HCT116 (cell line): Measurements from ENCODE around the gene ENTPD7. TPM values are rescaled to one million over a fixed set of nuclear protein-coding genes. Genes with fewer than 3 reads are reported as not detected.

Experiments
- ATAC-seq: fragments of 200-7000 bp; cut with Tn5 transposase; 2 replicates; pipeline ENCODE4 v1.9.1; 2020; ENCODE audit warnings: mild to moderate bottlenecking, moderate library complexity
- BruUV-seq: library from RNA; stranded (reverse); fragments of 400-500 nt; replicated peaks from 2 replicates; lab custom pipeline; 2021; lab: Mats Ljungman, UMichigan
- CTCF ChIA-PET: fragments of 300-600 bp; sonication (Branson Sonifier 250); formaldehyde crosslinking; loops from one replicate; lab custom pipeline; 2021; ENCODE audit warnings: antibody characterized with exemption; lab: Charles Lee
- POLR2A ChIA-PET: fragments of 300-600, 350-600 bp; sonication (Branson Sonifier 250); formaldehyde crosslinking; loops from one replicate; lab custom pipeline; 2021; ENCODE audit warnings: antibody characterized with exemption; lab: Charles Lee
- RAD21 ChIA-PET, 2 experiments: fragments of 300-600 bp; sonication (Branson Sonifier 250); formaldehyde crosslinking; loops; one replicate each; lab custom pipeline; 2023; ENCODE audit warnings: low total read pairs in 2 of 2; ENCODE audit not compliant: uncharacterized antibody in 2 of 2, unreplicated experiment in 2 of 2, low non-redundant PET in 1 of 2; lab: Charles Lee
- DNase-seq: peaks from one replicate; pipeline ENCODE4 v3.0.0-alpha.2; 2010; ENCODE audit warnings: low read depth, low spot score
- H2AFZ ChIP-seq: fragments of 200-600 bp; shearing (Covaris generic), sonication (generic); 2 replicates; pipeline ENCODE4 v1.6.1; 2017; ENCODE audit warnings: low read depth, mixed run types, mixed read lengths, antibody characterized with exemption, low read length; ENCODE audit not compliant: poor library complexity, severe bottlenecking
- H3K27ac ChIP-seq: 2 replicates; pipeline ENCODE4 v1.5.1; 2012; ENCODE audit warnings: low read depth, low read length
- H3K27me3 ChIP-seq: fragments of 200-600 bp; sonication (generic); 2 replicates; pipeline ENCODE4 v1.6.1; 2016; ENCODE audit warnings: mixed run types, low read length, mixed read lengths; ENCODE audit not compliant: insufficient read depth
- H3K36me3 ChIP-seq, 2 experiments: fragments of 200-500 bp in 1 of 2; fragments of 200-600 bp in 1 of 2; sonication (Bioruptor generic) in 1 of 2; sonication (generic) in 1 of 2; 2 replicates each; pipeline versions ENCODE4 v1.5.1 to v1.6.1; 2014 to 2016; ENCODE audit warnings: low read length in 2 of 2, inconsistent platforms in 1 of 2, mixed read lengths in 1 of 2, mixed run types in 1 of 2; ENCODE audit not compliant: insufficient read depth in 2 of 2, control insufficient read depth in 1 of 2
- H3K4me1 ChIP-seq, 2 experiments: fragments of 200-600 bp in 1 of 2; sonication (generic) in 1 of 2; 2 replicates each; pipeline versions ENCODE4 v1.5.1 to v1.6.1; 2012 to 2017; ENCODE audit warnings: low read length in 2 of 2, inconsistent platforms in 1 of 2, mild to moderate bottlenecking in 1 of 2, mixed read lengths in 1 of 2, mixed run types in 1 of 2, moderate library complexity in 1 of 2; ENCODE audit not compliant: insufficient read depth in 2 of 2, control insufficient read depth in 1 of 2
- H3K4me2 ChIP-seq: fragments of 200-600 bp; sonication (generic); 2 replicates; pipeline ENCODE4 v1.6.1; 2017; ENCODE audit warnings: mixed run types, low read length, mixed read lengths
- H3K4me3 ChIP-seq, 2 experiments: fragments of 200-600 bp in 1 of 2; sonication (generic) in 1 of 2; replicated peaks in 1 of 2; 2 replicates each; pipeline ENCODE4 v1.5.1; 2011 to 2016; ENCODE audit warnings: low read length in 2 of 2, control low read depth in 1 of 2, low read depth in 1 of 2, mild to moderate bottlenecking in 1 of 2, mixed read lengths in 1 of 2, mixed run types in 1 of 2
- H3K79me2 ChIP-seq: fragments of 200-600 bp; sonication (generic); 2 replicates; pipeline ENCODE4 v1.6.1; 2017; ENCODE audit warnings: mild to moderate bottlenecking, mixed run types, low read length, moderate library complexity, mixed read lengths; ENCODE audit not compliant: insufficient read depth
- H3K9ac ChIP-seq: fragments of 200-600 bp; sonication (generic); 2 replicates; pipeline ENCODE4 v1.6.1; 2016; ENCODE audit warnings: low read length, mixed read lengths
- H3K9me2 ChIP-seq: fragments of 200-600 bp; sonication (generic), shearing (Covaris generic); 2 replicates; pipeline ENCODE4 v1.6.1; 2017; ENCODE audit warnings: mixed run types, mild to moderate bottlenecking, moderate library complexity; ENCODE audit not compliant: insufficient read depth
- H3K9me3 ChIP-seq, 2 experiments: fragments of 200-500 bp in 1 of 2; fragments of 200-600 bp in 1 of 2; sonication (Bioruptor generic) in 1 of 2; sonication (generic) in 1 of 2; 2 replicates each; pipeline ENCODE4 v1.6.1; 2014 to 2017; ENCODE audit warnings: low read length in 2 of 2, mixed read lengths in 2 of 2, inconsistent platforms in 1 of 2, low read depth in 1 of 2, mild to moderate bottlenecking in 1 of 2, mixed run types in 1 of 2, moderate library complexity in 1 of 2; ENCODE audit not compliant: control insufficient read depth in 1 of 2, insufficient read depth in 1 of 2
- H4K20me1 ChIP-seq: fragments of 200-600 bp; sonication (generic), shearing (Covaris generic); 2 replicates; pipeline ENCODE4 v1.6.1; 2017; ENCODE audit warnings: mixed run types, mild to moderate bottlenecking, moderate library complexity; ENCODE audit not compliant: insufficient read depth
- CEBPB ChIP-seq: IDR thresholded peaks from 2 replicates; pipeline ENCODE4 v1.6.1; 2012; ENCODE audit warnings: low read depth
- ELF1 ChIP-seq: IDR thresholded peaks from 2 replicates; pipeline ENCODE4 v1.6.1; 2012; ENCODE audit warnings: low read depth, borderline replicate concordance
- EZH2phosphoT487 ChIP-seq: fragments of 200-600 bp; IDR thresholded peaks from 2 replicates; pipeline ENCODE4 v1.6.1; 2018; ENCODE audit warnings: antibody characterized with exemption, borderline replicate concordance
- FOSL1 ChIP-seq: IDR thresholded peaks from 2 replicates; pipeline ENCODE4 v1.6.1; 2012; ENCODE audit warnings: low read depth
- POLR2AphosphoS5 ChIP-seq: IDR thresholded peaks from 2 replicates; pipeline ENCODE4 v1.6.1; 2011; ENCODE audit warnings: mild to moderate bottlenecking, low read depth, low read length, moderate library complexity
- SP1 ChIP-seq: IDR thresholded peaks from 2 replicates; pipeline ENCODE4 v1.6.1; 2012; ENCODE audit warnings: low read depth
- TCF7L2 ChIP-seq: IDR thresholded peaks from 2 replicates; pipeline ENCODE4 v1.7.0; 2011; ENCODE audit warnings: borderline replicate concordance, inconsistent platforms; ENCODE audit not compliant: insufficient read depth, insufficient read length; ENCODE audit errors: extremely low read depth
- YY1 ChIP-seq: IDR thresholded peaks from 2 replicates; pipeline ENCODE4 v1.6.1; 2011; ENCODE audit warnings: low read length, low read depth, moderate library complexity, mild to moderate bottlenecking; ENCODE audit not compliant: insufficient replicate concordance; ENCODE audit errors: extremely low read depth
- ZFX ChIP-seq: fragments of 450-650 bp; IDR thresholded peaks from 2 replicates; pipeline ENCODE4 v1.6.1; 2017
- intact Hi-C: fragments of 100-400 bp; cut with micrococcal nuclease; formaldehyde crosslinking; loops from 2 replicates; pipeline ENCODE4 v1.10.0; 2022
- total RNA-seq: library from RNA; stranded (reverse); gene quantifications from one replicate; pipeline ENCODE4 v1.2.1, GENCODE V29; 2021; ENCODE audit not compliant: unreplicated experiment
- TF ChIP-seq, protein P1 (sequence below): IDR thresholded peaks from 2 replicates; pipeline ENCODE4 v1.6.1; 2011; ENCODE audit warnings: mild to moderate bottlenecking, low read length, moderate library complexity; ENCODE audit not compliant: insufficient replicate concordance; ENCODE audit errors: extremely low read depth
- TF ChIP-seq, protein P2 (sequence below): IDR thresholded peaks from 2 replicates; pipeline ENCODE4 v1.6.1; 2012

The ENTPD7 gene
- total RNA-seq, 1 experiment from 2014 or later: 12.3 TPM

DNA sequence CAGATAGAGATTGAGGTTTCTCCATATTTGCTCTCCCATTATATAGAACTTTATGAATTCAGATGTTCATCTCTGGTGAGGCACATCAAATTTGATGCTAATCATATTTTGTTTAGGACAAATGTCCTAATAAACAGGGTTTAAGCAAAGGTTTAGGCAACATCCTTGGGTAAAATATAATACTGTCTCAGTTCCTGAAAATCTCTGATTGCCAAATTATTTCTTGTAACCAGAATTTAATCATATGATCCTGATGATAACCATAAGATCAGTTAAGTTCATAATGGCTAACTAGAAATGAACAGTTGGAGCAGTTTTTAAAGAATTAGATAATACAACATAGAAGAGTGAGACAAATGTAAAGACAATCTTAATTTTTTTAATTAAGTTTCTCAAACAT lies 91.3 kb downstream of the ENTPD7 start (continued):
- TF ChIP-seq, protein P1, sequence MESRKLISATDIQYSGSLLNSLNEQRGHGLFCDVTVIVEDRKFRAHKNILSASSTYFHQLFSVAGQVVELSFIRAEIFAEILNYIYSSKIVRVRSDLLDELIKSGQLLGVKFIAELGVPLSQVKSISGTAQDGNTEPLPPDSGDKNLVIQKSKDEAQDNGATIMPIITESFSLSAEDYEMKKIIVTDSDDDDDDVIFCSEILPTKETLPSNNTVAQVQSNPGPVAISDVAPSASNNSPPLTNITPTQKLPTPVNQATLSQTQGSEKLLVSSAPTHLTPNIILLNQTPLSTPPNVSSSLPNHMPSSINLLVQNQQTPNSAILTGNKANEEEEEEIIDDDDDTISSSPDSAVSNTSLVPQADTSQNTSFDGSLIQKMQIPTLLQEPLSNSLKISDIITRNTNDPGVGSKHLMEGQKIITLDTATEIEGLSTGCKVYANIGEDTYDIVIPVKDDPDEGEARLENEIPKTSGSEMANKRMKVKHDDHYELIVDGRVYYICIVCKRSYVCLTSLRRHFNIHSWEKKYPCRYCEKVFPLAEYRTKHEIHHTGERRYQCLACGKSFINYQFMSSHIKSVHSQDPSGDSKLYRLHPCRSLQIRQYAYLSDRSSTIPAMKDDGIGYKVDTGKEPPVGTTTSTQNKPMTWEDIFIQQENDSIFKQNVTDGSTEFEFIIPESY: no peak
- TF ChIP-seq CEBPB (no peak), EZH2phosphoT487 (no peak), TCF7L2 (no peak), ZFX (no peak)
- TF ChIP-seq, protein P2, sequence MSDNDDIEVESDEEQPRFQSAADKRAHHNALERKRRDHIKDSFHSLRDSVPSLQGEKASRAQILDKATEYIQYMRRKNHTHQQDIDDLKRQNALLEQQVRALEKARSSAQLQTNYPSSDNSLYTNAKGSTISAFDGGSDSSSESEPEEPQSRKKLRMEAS: no peak

DNA sequence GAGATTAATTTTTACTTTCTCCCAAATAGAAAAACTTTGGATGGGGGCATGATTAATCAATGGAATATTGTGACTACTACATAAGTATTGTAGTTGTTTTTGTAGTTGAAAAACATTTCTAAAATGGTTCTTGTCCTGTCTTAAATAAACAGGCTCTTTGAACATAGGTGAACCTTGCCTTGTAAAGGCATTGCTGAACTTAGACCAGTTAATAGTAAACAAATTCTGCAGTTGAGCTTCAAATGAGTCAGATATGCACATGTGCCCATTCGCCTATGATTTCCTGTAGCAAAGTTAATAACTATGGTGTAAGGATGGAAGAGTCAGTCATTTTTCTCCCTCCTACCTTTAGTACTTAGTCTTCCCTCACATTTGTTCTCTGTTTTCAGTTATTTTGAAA lies 95.4 kb downstream of the ENTPD7 start:
- no peaks in the 10 kb centered on the region for H3K9me3 ChIP-seq
- intact Hi-C loops: no loop called here
- H3K9ac ChIP-seq: no peak overlapping the region
- H3K36me3 ChIP-seq: peaks cover 76 to 77% of the 10 kb centered on the region in 2 experiments
- no peak overlapping the region for H2AFZ ChIP-seq
- RAD21 ChIA-PET: no interaction called here
- H3K79me2 ChIP-seq: peaks cover 16% of the 10 kb centered on the region
- H3K9me2 ChIP-seq: no peaks in the 10 kb centered on the region
- TF ChIP-seq POLR2AphosphoS5 (no peak), SP1 (no peak), FOSL1 (no peak), YY1 (no peak), EZH2phosphoT487 (no peak), ELF1 (no peak)
- TF ChIP-seq, protein P1: no peak
- DNase-seq (no peak), ATAC-seq (no peak)
- BruUV-seq: no TSS peak
- CTCF ChIA-PET: no interaction called here
- no peak overlapping the region for H3K27ac ChIP-seq
- no peaks in the 10 kb centered on the region for H4K20me1 ChIP-seq
- no peak overlapping the region for H3K4me2 ChIP-seq
- H3K27me3 ChIP-seq: no peaks in the 10 kb centered on the region
- POLR2A ChIA-PET: interaction anchor here (1.3 kb wide), 1 partner anchor 22 kb away, joined by 3 read pairs; the partner anchor contains the start of gene CUTC
- H3K4me3 ChIP-seq: no peak overlapping the region
- peaks cover 18 to 26% of the 10 kb centered on the region in 2 experiments for H3K4me1 ChIP-seq

Other genes with a start within 250 kb of the ENTPD7 start
- gene GOT1, start 228.9 kb upstream of the ENTPD7 start, total RNA-seq: 135 TPM
- not detected for gene NKX2-3, start 126.6 kb upstream of the ENTPD7 start, total RNA-seq
- gene SLC25A28, start 39.1 kb upstream of the ENTPD7 start, total RNA-seq: 59.5 TPM
- 79.6 TPM for gene COX15, start 72.6 kb downstream of the ENTPD7 start, total RNA-seq
- gene CUTC, start 72.7 kb downstream of the ENTPD7 start, total RNA-seq: 53.6 TPM
- 88.2 TPM for gene ABCC2, start 123.1 kb downstream of the ENTPD7 start, total RNA-seq